Psoas muscle (tissue), 8 donors: ENCODE measurements around the gene GALNT13. TPM values are rescaled to one million over a fixed set of nuclear protein-coding genes. Genes with fewer than 3 reads are reported as not detected.

ENCODE experiments used
- ATAC-seq, 4 donors: fragments of 200-7000 bp; cut with Tn5 transposase; one replicate each; pipeline ENCODE4 v1.9.1; 2020; ENCODE audit warnings: moderate library complexity in 3 of 4, mild to moderate bottlenecking in 2 of 4
- DNase-seq, 2 donors: peaks; one replicate each; pipeline ENCODE4 v3.0.0-alpha.2; 2020
- H3K27ac ChIP-seq: fragments of 200-600 bp; one replicate; pipeline ENCODE4 v1.8.0; 2022
- H3K27me3 ChIP-seq, 3 donors: fragments of 200-600 bp in 1 of 3; one replicate each; pipeline versions ENCODE4 v1.6.1 to v1.8.0; 2013 to 2022; ENCODE audit warnings: low read length in 2 of 3, mild to moderate bottlenecking in 2 of 3, moderate library complexity in 1 of 3; ENCODE audit not compliant: insufficient read depth in 3 of 3
- H3K36me3 ChIP-seq, 2 donors: fragments of 200-600 bp in 1 of 2; one replicate each; pipeline versions ENCODE4 v1.6.1 to v1.8.0; 2013 to 2022; ENCODE audit warnings: low read depth in 1 of 2, mild to moderate bottlenecking in 1 of 2, moderate library complexity in 1 of 2; ENCODE audit not compliant: insufficient read depth in 1 of 2
- H3K4me1 ChIP-seq: fragments of 200-600 bp; one replicate; pipeline ENCODE4 v1.8.0; 2022
- H3K4me3 ChIP-seq: fragments of 200-600 bp; one replicate; pipeline ENCODE4 v1.8.0; 2022; ENCODE audit warnings: mild to moderate bottlenecking
- H3K9me3 ChIP-seq: fragments of 200-600 bp; one replicate; pipeline ENCODE4 v1.8.0; 2022
- WGBS, 3 donors: extraction: QIAGEN DNeasy Blood & Tissue Kit; methylation state at CpG; one replicate each; pipeline versions ENCODE4 v1.1.6 to v1.1.7; 2013; 5-methylcytosine and 5-hydroxymethylcytosine counted together
- intact Hi-C, 2 donors: fragments of 100-400 bp; cut with DNase I; formaldehyde crosslinking; loops; one replicate each; pipeline versions ENCODE4 v1.11.0 to v1.14.2; 2022
- polyA plus RNA-seq, 3 donors: library from polyadenylated mRNA; stranded (reverse); fragments of 200-250 nt; gene quantifications; one replicate each; pipeline ENCODE4 v1.2.3, GENCODE V29; 2013
- total RNA-seq, 4 donors: library from RNA; stranded (reverse); fragmentation: NEBNext Ultra II Directional in 2 of 4; extraction: Animal tissue kit (Norgen Biotek cat#: 25700) in 2 of 4; gene quantifications; one replicate each; pipeline versions ENCODE4 v1.2.1 to v1.2.4, GENCODE V29; 2021 to 2023
- TF ChIP-seq, protein P1 (sequence below): fragments of 200-600 bp; IDR thresholded peaks from one replicate; pipeline ENCODE4 v1.8.0; 2022; ENCODE audit warnings: antibody characterized with exemption
- donor health status: healthy with polysubstance abuse.
- donor health status: DM: no; HTN: no; CAD: no; lungs with moderate emphysema.
- donor health status: Bipolar disorder and iron deficiency.
- donor health status: healthy.
- donor health status: DM: yes; HTN: yes; CAD: no.
- donor health status: DM: no; HTN: no; CAD: no.
- donor health status: DM: no; HTN: no; CAD: no.
- donor health status: DM: yes; HTN: yes; CAD: no.

The GALNT13 gene
- total and polyA plus RNA-seq, 7 donors = 0.06 TPM; not detected in 6

DNA sequence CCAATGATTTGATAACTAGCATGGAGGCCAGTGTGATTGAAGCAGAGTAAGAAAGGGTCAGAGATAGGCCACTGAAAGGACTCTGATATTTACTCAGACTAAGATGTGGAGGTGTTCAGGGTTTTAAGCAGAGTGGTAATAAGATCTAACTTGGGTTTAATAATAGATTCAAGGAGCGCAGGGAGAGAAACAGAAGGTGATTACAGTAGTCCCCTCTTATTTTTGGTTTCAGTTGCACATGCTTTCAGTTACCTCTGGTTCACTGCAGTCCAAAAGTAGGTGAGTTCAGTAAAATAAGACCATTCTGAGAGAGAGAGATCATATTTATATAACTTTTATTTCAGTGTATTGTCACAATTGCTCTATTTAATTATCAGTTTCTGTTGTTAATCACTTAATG, 13.5 kb upstream of the GALNT13 start:
- Histone ChIP-seq H3K27me3 (no peaks in the 10 kb centered on the region), H3K9me3 (no peaks in the 10 kb centered on the region), H3K4me3 (no peak overlapping the region), H3K4me1 (no peaks in the 10 kb centered on the region), H3K36me3 (no peaks in the 10 kb centered on the region), H3K27ac (no peak overlapping the region)
- no peak for ATAC-seq
- intact Hi-C loops = no loop called here
- WGBS, 3 donors = 62 to 87% (median 81%) methylated on average over 1 of the region's 1 CpG
- TF ChIP-seq, protein P1, sequence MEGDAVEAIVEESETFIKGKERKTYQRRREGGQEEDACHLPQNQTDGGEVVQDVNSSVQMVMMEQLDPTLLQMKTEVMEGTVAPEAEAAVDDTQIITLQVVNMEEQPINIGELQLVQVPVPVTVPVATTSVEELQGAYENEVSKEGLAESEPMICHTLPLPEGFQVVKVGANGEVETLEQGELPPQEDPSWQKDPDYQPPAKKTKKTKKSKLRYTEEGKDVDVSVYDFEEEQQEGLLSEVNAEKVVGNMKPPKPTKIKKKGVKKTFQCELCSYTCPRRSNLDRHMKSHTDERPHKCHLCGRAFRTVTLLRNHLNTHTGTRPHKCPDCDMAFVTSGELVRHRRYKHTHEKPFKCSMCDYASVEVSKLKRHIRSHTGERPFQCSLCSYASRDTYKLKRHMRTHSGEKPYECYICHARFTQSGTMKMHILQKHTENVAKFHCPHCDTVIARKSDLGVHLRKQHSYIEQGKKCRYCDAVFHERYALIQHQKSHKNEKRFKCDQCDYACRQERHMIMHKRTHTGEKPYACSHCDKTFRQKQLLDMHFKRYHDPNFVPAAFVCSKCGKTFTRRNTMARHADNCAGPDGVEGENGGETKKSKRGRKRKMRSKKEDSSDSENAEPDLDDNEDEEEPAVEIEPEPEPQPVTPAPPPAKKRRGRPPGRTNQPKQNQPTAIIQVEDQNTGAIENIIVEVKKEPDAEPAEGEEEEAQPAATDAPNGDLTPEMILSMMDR = no peak
- DNase-seq = no peak

DNA sequence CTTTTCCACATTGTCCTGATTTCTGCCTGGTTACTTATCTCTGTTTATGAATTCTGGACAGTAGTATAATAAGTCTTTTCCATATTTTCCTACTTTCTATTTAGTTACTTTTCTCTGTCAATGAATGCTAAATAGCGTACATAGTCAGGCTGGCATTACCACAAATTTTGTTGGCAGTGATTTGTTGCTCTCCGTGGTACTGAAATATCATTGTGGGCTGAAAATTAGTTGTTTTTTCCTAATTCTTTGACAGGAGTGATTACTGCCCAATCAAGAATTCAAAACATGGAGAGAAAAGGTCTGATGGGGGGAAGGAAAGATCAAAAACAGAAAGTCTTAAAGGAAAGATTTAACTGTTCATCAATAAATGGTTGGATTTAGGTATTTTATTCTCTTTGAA, 7.7 kb upstream of the GALNT13 start:
- TF ChIP-seq, protein P1 = no peak
- ATAC-seq = no peak
- no peak overlapping the region for H3K27ac ChIP-seq
- intact Hi-C loops = no loop called here
- H3K4me1 ChIP-seq = no peaks in the 10 kb centered on the region
- no peak for DNase-seq
- H3K27me3 ChIP-seq = peaks cover 0 to 2% (median 0%) of the 10 kb centered on the region in 3 donors
- H3K36me3 ChIP-seq = no peaks in the 10 kb centered on the region
- WGBS, 3 donors = 9 to 21% (median 16%) methylated on average over 2 of the region's 2 CpGs
- no peaks in the 10 kb centered on the region for H3K9me3 ChIP-seq
- no peak overlapping the region for H3K4me3 ChIP-seq

DNA sequence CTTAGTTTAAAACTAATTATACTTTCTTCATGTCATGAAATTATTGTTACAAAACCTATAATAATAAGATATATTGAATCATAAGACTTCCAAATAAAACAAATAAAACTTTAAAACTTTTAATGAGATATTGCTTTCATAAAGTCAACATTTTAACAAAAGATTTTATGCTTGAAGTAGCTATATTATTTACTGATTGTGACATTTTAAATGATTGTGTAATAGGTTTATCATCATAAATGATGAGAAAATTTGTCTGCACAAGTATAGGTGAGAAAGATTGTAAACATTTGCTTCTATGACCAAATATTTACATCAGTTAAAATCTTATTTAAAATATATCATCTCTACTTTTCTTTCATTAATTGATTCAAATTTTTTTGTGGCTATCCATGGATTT, 5.1 kb upstream of the GALNT13 start:
- H3K4me3 ChIP-seq = no peak overlapping the region
- intact Hi-C loops = no loop called here
- TF ChIP-seq, protein P1 = no peak
- H3K4me1 ChIP-seq = no peaks in the 10 kb centered on the region
- peaks cover 5 to 8% (median 7%) of the 10 kb centered on the region in 3 donors for H3K27me3 ChIP-seq
- no peak for ATAC-seq
- no peaks in the 10 kb centered on the region for H3K36me3 ChIP-seq
- H3K27ac ChIP-seq = no peak overlapping the region
- DNase-seq = no peak
- no peaks in the 10 kb centered on the region for H3K9me3 ChIP-seq

DNA sequence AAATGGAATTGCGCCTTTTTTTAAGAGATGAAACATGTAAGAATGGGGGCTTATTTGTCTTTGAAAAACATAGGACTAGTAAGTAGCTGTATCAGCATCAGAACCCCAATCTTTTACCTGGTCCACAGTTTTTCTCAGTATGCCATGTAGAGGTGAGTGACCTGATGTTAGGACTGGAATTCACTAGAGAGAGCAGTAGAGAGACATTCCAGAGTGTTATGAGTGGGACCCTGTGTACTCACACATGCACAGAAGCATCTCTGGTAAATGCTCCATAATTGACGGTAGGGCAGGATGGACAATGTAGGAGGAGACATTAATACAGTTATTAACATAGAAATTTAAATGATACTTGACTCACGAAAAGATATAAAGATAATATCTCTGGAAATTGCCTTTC, 1.4 kb upstream of the GALNT13 start:
- intact Hi-C loops = no loop called here
- WGBS, 3 donors = 65 to 73% (median 72%) methylated on average over 3 of the region's 3 CpGs
- peaks cover 19 to 41% (median 19%) of the 10 kb centered on the region in 3 donors for H3K27me3 ChIP-seq

More for the DNA sequence above, 1.4 kb upstream of the GALNT13 start:
- H3K4me3 ChIP-seq = no peak overlapping the region
- H3K4me1 ChIP-seq = no peaks in the 10 kb centered on the region
- TF ChIP-seq, protein P1 = no peak
- ATAC-seq (no peak), DNase-seq (no peak)
- no peaks in the 10 kb centered on the region for H3K9me3 ChIP-seq
- H3K36me3 ChIP-seq = no peaks in the 10 kb centered on the region
- no peak overlapping the region for H3K27ac ChIP-seq
